H9 (cell line): ENCODE data around the gene NHSL1. TPM values are rescaled to one million over a fixed set of nuclear protein-coding genes. Genes with fewer than 3 reads are reported as not detected.

Experiments used
- DNase-seq: peaks from one replicate; pipeline ENCODE4 v3.0.0-alpha.2; 2017
- H2AFZ ChIP-seq: one replicate; pipeline ENCODE4 v1.6.1; 2013; ENCODE audit warnings: mild to moderate bottlenecking, low read length, control low read depth, moderate library complexity
- H2AK5ac ChIP-seq: 2 replicates; pipeline ENCODE4 v1.6.1; 2013; ENCODE audit warnings: low read length, control low read depth, mixed read lengths; ENCODE audit not compliant: insufficient read length
- H2BK120ac ChIP-seq: one replicate; pipeline ENCODE4 v1.6.1; 2013; ENCODE audit warnings: low read depth, mild to moderate bottlenecking, low read length, control low read depth, inconsistent platforms; ENCODE audit not compliant: poor library complexity, severe bottlenecking
- H2BK12ac ChIP-seq: 2 replicates; pipeline ENCODE4 v1.6.1; 2013; ENCODE audit warnings: low read length, control low read depth, mixed read lengths, low read depth; ENCODE audit not compliant: insufficient read length
- H2BK15ac ChIP-seq: 2 replicates; pipeline ENCODE4 v1.6.1; 2013; ENCODE audit warnings: low read depth, low read length, control low read depth
- H2BK20ac ChIP-seq: one replicate; pipeline ENCODE4 v1.6.1; 2013; ENCODE audit warnings: low read depth, mild to moderate bottlenecking, low read length, control low read depth, inconsistent platforms; ENCODE audit not compliant: poor library complexity, severe bottlenecking
- H2BK5ac ChIP-seq: 2 replicates; pipeline ENCODE4 v1.6.1; 2013; ENCODE audit warnings: low read length, control low read depth, mixed read lengths; ENCODE audit not compliant: insufficient read length
- H3K14ac ChIP-seq: 2 replicates; pipeline ENCODE4 v1.6.1; 2013; ENCODE audit warnings: low read length, control low read depth; ENCODE audit not compliant: insufficient read depth
- H3K18ac ChIP-seq: 2 replicates; pipeline ENCODE4 v1.6.1; 2013; ENCODE audit warnings: low read depth, mild to moderate bottlenecking, mixed read lengths, low read length, control low read depth; ENCODE audit not compliant: insufficient read length
- H3K23ac ChIP-seq: 2 replicates; pipeline ENCODE4 v1.6.1; 2013; ENCODE audit warnings: low read length, control low read depth, mixed read lengths, low read depth; ENCODE audit not compliant: insufficient read length
- H3K23me2 ChIP-seq: 2 replicates; pipeline ENCODE4 v1.6.1; 2013; ENCODE audit warnings: low read depth, mild to moderate bottlenecking, mixed read lengths, low read length, control low read depth; ENCODE audit not compliant: insufficient read length, poor library complexity, severe bottlenecking
- H3K27ac ChIP-seq: 2 replicates; pipeline ENCODE4 v1.5.1; 2013; ENCODE audit warnings: low read length, control low read depth, mixed read lengths, low read depth; ENCODE audit not compliant: insufficient read length
- H3K27me3 ChIP-seq: 2 replicates; pipeline ENCODE4 v1.6.1; 2013; ENCODE audit warnings: low read length, control low read depth, inconsistent platforms; ENCODE audit not compliant: insufficient read depth
- H3K4ac ChIP-seq: 2 replicates; pipeline ENCODE4 v1.6.1; 2013; ENCODE audit warnings: low read depth, mild to moderate bottlenecking, control low read depth, inconsistent platforms, low read length, moderate library complexity
- H3K4me1 ChIP-seq: 2 replicates; pipeline ENCODE4 v1.6.1; 2013; ENCODE audit warnings: low read length, control low read depth, inconsistent platforms; ENCODE audit not compliant: insufficient read depth
- H3K4me2 ChIP-seq: 2 replicates; pipeline ENCODE4 v1.6.1; 2013; ENCODE audit warnings: low read length, control low read depth, mixed read lengths; ENCODE audit not compliant: insufficient read length, insufficient read depth
- H3K56ac ChIP-seq: 2 replicates; pipeline ENCODE4 v1.6.1; 2013; ENCODE audit warnings: low read depth, mild to moderate bottlenecking, mixed read lengths, low read length, control low read depth; ENCODE audit not compliant: insufficient read length
- H3K79me1 ChIP-seq: 2 replicates; pipeline ENCODE4 v1.6.1; 2013; ENCODE audit warnings: low read depth, mild to moderate bottlenecking, moderate library complexity, low read length, control low read depth, inconsistent platforms; ENCODE audit not compliant: insufficient read depth, poor library complexity, severe bottlenecking
- H3K79me2 ChIP-seq: 2 replicates; pipeline ENCODE4 v1.6.1; 2013; ENCODE audit warnings: low read length, control low read depth, inconsistent platforms; ENCODE audit not compliant: insufficient read depth
- H3K9ac ChIP-seq: 2 replicates; pipeline ENCODE4 v1.6.1; 2013; ENCODE audit warnings: low read length, control low read depth, mixed read lengths; ENCODE audit not compliant: insufficient read length; ENCODE audit errors: extremely low read depth
- H3K9me3 ChIP-seq: one replicate; pipeline ENCODE4 v1.6.1; 2013; ENCODE audit warnings: low read depth, low read length, inconsistent platforms; ENCODE audit not compliant: control insufficient read depth
- H3T11ph ChIP-seq: one replicate; pipeline ENCODE4 v1.6.1; 2013; ENCODE audit warnings: mild to moderate bottlenecking, low read length, control low read depth, inconsistent platforms
- H4K20me1 ChIP-seq: one replicate; pipeline ENCODE4 v1.6.1; 2013; ENCODE audit not compliant: control insufficient read depth, insufficient read length, insufficient read depth
- H4K5ac ChIP-seq: 2 replicates; pipeline ENCODE4 v1.6.1; 2013; ENCODE audit warnings: low read depth, mild to moderate bottlenecking, mixed read lengths, low read length, control low read depth; ENCODE audit not compliant: insufficient read length
- H4K8ac ChIP-seq: replicated peaks from 2 replicates; pipeline ENCODE4 v1.6.1; 2013; ENCODE audit warnings: low read length, control low read depth, mixed read lengths, low read depth; ENCODE audit not compliant: insufficient read length
- H4K91ac ChIP-seq: 2 replicates; pipeline ENCODE4 v1.6.1; 2013; ENCODE audit warnings: low read depth, mild to moderate bottlenecking, moderate library complexity, mixed read lengths, low read length, control low read depth; ENCODE audit not compliant: insufficient read length
- H3K27ac Mint-ChIP-seq, 3 experiments: 2 replicates in 2 of 3; 3 replicates in 1 of 3; pipeline ENCODE4 v1.8.0; 2020 to 2021; ENCODE audit warnings: mixed read lengths in 3 of 3, mild to moderate bottlenecking in 1 of 3, moderate library complexity in 1 of 3
- H3K27me3 Mint-ChIP-seq: 2 replicates; pipeline ENCODE4 v1.8.0; 2021; ENCODE audit warnings: low read depth, mild to moderate bottlenecking, moderate library complexity, mixed read lengths
- H3K36me3 Mint-ChIP-seq, 3 experiments: 2 replicates in 2 of 3; 3 replicates in 1 of 3; pipeline ENCODE4 v1.8.0; 2020 to 2021; ENCODE audit warnings: low read depth in 3 of 3, mixed read lengths in 3 of 3; ENCODE audit not compliant: insufficient read depth in 1 of 3
- H3K4me1 Mint-ChIP-seq, 2 experiments: 2 replicates each; pipeline ENCODE4 v1.8.0; 2020; ENCODE audit warnings: mixed read lengths in 2 of 2
- H3K4me3 Mint-ChIP-seq, 2 experiments: 2 replicates in 1 of 2; 3 replicates in 1 of 2; pipeline ENCODE4 v1.8.0; 2020 to 2021; ENCODE audit warnings: mild to moderate bottlenecking in 2 of 2, mixed read lengths in 2 of 2, moderate library complexity in 1 of 2
- H3K9me3 Mint-ChIP-seq, 2 experiments: 2 replicates in 1 of 2; 3 replicates in 1 of 2; pipeline ENCODE4 v1.8.0; 2020; ENCODE audit warnings: mild to moderate bottlenecking in 2 of 2, mixed read lengths in 2 of 2, moderate library complexity in 1 of 2
- WGBS: extraction: QIAGEN DNeasy Blood & Tissue Kit; methylation state at CpG from one replicate; pipeline ENCODE4 v1.1.7; 2013; ENCODE audit warnings: missing lambda C conversion rate, low lambda C conversion rate, mixed read lengths; ENCODE audit not compliant: insufficient read length; ENCODE audit errors: extremely low coverage; 5-methylcytosine and 5-hydroxymethylcytosine counted together
- total RNA-seq: library from RNA; stranded (reverse); gene quantifications from 2 replicates; pipeline ENCODE4 v1.2.1, GENCODE V29; 2021
- TF ChIP-seq, protein P1 (sequence below): fragments of 200-600 bp; sonication (generic); conservative IDR thresholded peaks from 3 replicates; pipeline ENCODE4 v1.8.0; 2021; ENCODE audit warnings: antibody characterized with exemption, mild to moderate bottlenecking

Gene NHSL1
- total RNA-seq, 1 experiment from 2014 or later = 28.7 TPM

DNA sequence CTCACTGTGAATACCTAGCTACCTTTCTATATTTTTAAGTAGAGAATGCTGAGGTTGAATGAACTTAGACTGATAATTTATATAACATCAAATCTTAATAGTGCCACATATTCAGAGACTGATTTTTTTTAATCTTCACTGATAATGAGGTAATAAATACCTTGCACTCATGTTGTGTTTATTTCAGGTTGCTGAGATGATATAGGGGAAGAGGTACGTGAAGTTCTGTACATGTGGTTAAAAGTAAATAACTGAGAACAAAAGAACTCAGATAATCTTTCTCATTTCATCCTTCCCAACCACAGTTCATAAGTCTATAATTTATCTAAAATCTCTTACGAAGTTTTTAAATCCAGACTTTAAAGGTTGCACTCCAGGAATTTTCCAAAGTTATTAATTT lies 6.4 kb downstream of the NHSL1 start:
- no peaks in the 10 kb centered on the region for H3K79me1 ChIP-seq
- H3K4me2 ChIP-seq = no peak overlapping the region
- H4K5ac ChIP-seq = no peak overlapping the region
- no peak overlapping the region for H4K8ac ChIP-seq
- H2BK120ac ChIP-seq = no peak overlapping the region
- H3K23ac ChIP-seq = no peak overlapping the region
- H3K9me3 ChIP-seq = no peaks in the 10 kb centered on the region
- no peak overlapping the region for H2BK12ac ChIP-seq
- peaks cover 3% of the 10 kb centered on the region; the same call in 1 of the 2 replicates for H3K4me1 ChIP-seq
- no peaks in the 10 kb centered on the region for H3K27me3 ChIP-seq
- H2AFZ ChIP-seq = no peak overlapping the region
- no peak overlapping the region for H2AK5ac ChIP-seq
- Mint-ChIP-seq H3K4me1 (peaks cover 57 to 58% of the 10 kb centered on the region in 2 experiments), H3K9me3 (no peaks in the 10 kb centered on the region), H3K36me3 (peaks cover 0 to 19% (median 3%) of the 10 kb centered on the region in 3 experiments; a peak in 4 of 7 replicates), H3K27me3 (no peaks in the 10 kb centered on the region), H3K27ac (no peak overlapping the region), H3K4me3 (no peak overlapping the region)
- H3K18ac ChIP-seq = no peak overlapping the region
- H3K79me2 ChIP-seq = no peaks in the 10 kb centered on the region
- WGBS = no CpG with 5 or more reads among the region's 2 CpGs
- H3K23me2 ChIP-seq = no peaks in the 10 kb centered on the region
- no peak overlapping the region for H2BK20ac ChIP-seq
- no peak overlapping the region for H3K27ac ChIP-seq
- no peak overlapping the region for H2BK15ac ChIP-seq
- TF ChIP-seq, protein P1, sequence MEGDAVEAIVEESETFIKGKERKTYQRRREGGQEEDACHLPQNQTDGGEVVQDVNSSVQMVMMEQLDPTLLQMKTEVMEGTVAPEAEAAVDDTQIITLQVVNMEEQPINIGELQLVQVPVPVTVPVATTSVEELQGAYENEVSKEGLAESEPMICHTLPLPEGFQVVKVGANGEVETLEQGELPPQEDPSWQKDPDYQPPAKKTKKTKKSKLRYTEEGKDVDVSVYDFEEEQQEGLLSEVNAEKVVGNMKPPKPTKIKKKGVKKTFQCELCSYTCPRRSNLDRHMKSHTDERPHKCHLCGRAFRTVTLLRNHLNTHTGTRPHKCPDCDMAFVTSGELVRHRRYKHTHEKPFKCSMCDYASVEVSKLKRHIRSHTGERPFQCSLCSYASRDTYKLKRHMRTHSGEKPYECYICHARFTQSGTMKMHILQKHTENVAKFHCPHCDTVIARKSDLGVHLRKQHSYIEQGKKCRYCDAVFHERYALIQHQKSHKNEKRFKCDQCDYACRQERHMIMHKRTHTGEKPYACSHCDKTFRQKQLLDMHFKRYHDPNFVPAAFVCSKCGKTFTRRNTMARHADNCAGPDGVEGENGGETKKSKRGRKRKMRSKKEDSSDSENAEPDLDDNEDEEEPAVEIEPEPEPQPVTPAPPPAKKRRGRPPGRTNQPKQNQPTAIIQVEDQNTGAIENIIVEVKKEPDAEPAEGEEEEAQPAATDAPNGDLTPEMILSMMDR = no peak
- no peak overlapping the region for H3K9ac ChIP-seq
- H4K91ac ChIP-seq = no peak overlapping the region
- no peak overlapping the region for H3K56ac ChIP-seq
- no peak for DNase-seq
- no peaks in the 10 kb centered on the region for H4K20me1 ChIP-seq
- no peak overlapping the region for H3T11ph ChIP-seq
- no peak overlapping the region for H2BK5ac ChIP-seq
- no peak overlapping the region for H3K14ac ChIP-seq
- H3K4ac ChIP-seq = no peak overlapping the region
